ENCODE results near the gene DAW1. TPM values are rescaled to one million over a fixed set of nuclear protein-coding genes. Genes with fewer than 3 reads are reported as not detected.

Gene DAW1
- total RNA-seq, 4 donors from 2014 or later: 0.22 to 0.68 TPM; not detected in 2

- no peak for TF ChIP-seq CTCF (IDR thresholded peaks at IDR 0.05; ENCODE audit: low read depth)
Observed at GRCh38 chr2:227921648-227922047, 50.2 kb downstream of the DAW1 start.

GRCh38 chr2:227932001-227932400 is 60.6 kb downstream of the DAW1 start:
- TF ChIP-seq CTCF (IDR thresholded peaks at IDR 0.05; ENCODE audit: low read depth): no peak

- no peak for TF ChIP-seq CTCF (IDR thresholded peaks at IDR 0.05; ENCODE audit: low read depth)
Observed at GRCh38 chr2:227932403-227932802, 61.0 kb downstream of the DAW1 start.

- no peak for TF ChIP-seq CTCF (IDR thresholded peaks at IDR 0.05; ENCODE audit: low read depth)
Observed at GRCh38 chr2:227933884-227934283, 62.5 kb downstream of the DAW1 start.

- TF ChIP-seq CTCF (IDR thresholded peaks at IDR 0.05; ENCODE audit: low read depth): no peak
Observed at GRCh38 chr2:227939271-227940027, 68.0 kb downstream of the DAW1 start.

- TF ChIP-seq CTCF (IDR thresholded peaks at IDR 0.05; ENCODE audit: low read depth): no peak
Observed at GRCh38 chr2:227942021-227942420, 70.6 kb downstream of the DAW1 start.

GRCh38 chr2:227942965-227943364 is 71.5 kb downstream of the DAW1 start:
- TF ChIP-seq CTCF (IDR thresholded peaks at IDR 0.05; ENCODE audit: low read depth): no peak

All from subcutaneous adipose tissue (tissue), 4 donors.